ENCODE results near the gene RFNG.

- no peak for TF ChIP-seq CTCF (conservative IDR thresholded peaks at IDR 0.05; ENCODE audit: low read depth, low read length)
- no peak for TF ChIP-seq EZH2phosphoT487 (IDR thresholded peaks at IDR 0.05; ENCODE audit: borderline replicate concordance, low read length)
- TF ChIP-seq EZH2 (IDR thresholded peaks at IDR 0.05; ENCODE audit: low read length, unreplicated experiment), result no peak
Measured at GRCh38 chr17:82092094-82092586, 40.5 kb upstream of the RFNG start.
